Stimulated activated CD4-positive, alpha-beta T cell treated with anti-CD3 and anti-CD28 coated beads, Interleukin-1b, Interleukin-23, amount 100 ng/mL, for 24 hours (primary cell): ENCODE data around the gene CCL3.
"Not testable (repeated sequence)": the region's sequence is repeated elsewhere in the genome, so short reads cannot be mapped to it uniquely, and the experiment has no call there.

Source experiments
- DNase-seq, 4 experiments: peaks; one replicate each; pipeline ENCODE4 v3.0.0-alpha.2; 2020; ENCODE audit warnings: low read depth in 4 of 4, low spot score in 1 of 4

The CCL3 gene

DNA sequence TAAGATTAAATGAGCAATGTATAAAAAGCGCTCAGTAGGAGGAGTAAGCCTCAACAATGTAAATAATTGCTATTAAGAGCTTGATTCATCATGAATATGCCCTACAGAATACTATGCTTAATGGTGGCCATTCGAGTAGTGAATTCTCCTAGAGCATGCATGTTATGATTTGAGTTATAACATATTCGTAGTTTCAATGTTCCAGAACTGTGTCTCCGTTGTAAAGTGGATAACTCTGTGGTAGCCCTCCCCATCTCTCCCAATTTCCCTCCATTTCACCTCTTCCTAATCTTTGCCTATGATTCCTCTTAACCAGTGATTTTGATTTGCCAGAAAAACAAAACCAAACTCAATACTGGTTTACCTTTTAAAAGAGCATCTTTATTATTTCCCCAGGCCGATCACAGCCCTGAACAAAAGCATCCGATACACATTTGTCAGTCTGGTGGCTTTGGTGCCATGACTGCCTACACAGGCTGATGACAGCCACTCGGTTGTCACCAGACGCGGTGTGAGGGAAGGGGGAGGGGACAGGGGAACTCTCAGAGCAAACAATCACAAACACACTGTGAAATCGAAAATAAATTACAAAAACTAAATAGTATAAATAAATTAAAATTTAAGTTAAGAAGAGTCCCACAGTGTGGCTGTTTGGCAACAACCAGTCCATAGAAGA, 1.9 kb downstream of the CCL3 start:
- not testable (repeated sequence) for DNase-seq

- not testable (repeated sequence) for DNase-seq
These were observed 2.5 kb downstream of the CCL3 start for GRCh38 chr17:36087471-36087870.

DNA sequence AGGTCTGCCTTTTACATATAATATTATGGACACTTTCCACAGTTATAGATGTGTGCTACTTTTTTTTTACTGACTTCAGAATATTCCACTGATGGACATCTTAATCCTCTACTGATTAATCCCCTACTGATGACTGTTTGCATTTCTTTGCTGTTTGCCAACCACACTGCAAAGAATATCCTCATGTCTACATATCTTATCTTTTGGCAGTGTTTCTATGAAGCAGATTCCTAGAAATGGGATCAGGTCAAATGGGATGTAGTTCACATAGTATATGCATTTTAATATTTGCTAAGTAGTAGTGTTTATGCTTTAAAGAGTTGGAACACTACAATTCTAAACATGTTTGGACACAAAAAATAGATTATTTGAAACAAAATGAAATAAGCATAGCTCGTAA, 3.2 kb downstream of the CCL3 start:
- no peak for DNase-seq

- no peak for DNase-seq
These were observed 4.2 kb downstream of the CCL3 start for GRCh38 chr17:36085765-36086164.

DNA sequence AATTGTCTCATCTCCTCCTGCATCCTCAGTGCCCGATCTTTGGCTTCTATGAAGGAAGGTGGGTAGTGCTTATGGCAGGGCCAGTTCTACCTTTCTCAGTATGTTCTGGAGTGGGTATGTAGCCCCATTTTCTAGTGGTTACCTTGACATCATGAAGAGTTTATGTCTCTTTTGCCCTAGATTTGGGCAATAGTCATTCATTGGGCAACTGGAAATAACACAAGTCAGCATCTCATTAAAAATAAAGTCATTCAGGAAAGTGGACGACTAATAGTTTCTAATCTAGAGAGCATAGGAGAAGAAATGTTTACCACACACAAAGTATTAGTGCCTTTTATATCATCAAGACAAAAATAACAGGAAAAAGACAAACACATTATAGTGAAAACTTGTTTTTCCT, 6.3 kb downstream of the CCL3 start:
- not testable (repeated sequence) for DNase-seq

GRCh38 chr17:36082482-36083120, 7.3 kb downstream of the CCL3 start:
- DNase-seq: peak in 1 of 4 experiments; percentile 21

GRCh38 chr17:36081681-36082471, 8.1 kb downstream of the CCL3 start:
- not testable (repeated sequence) for DNase-seq

- DNase-seq: no peak
These were observed 15.6 kb downstream of the CCL3 start for GRCh38 chr17:36074365-36074764.

GRCh38 chr17:36072431-36073121, 17.4 kb downstream of the CCL3 start:
- peak; percentile 46 to 65 (median 56) for DNase-seq

DNA sequence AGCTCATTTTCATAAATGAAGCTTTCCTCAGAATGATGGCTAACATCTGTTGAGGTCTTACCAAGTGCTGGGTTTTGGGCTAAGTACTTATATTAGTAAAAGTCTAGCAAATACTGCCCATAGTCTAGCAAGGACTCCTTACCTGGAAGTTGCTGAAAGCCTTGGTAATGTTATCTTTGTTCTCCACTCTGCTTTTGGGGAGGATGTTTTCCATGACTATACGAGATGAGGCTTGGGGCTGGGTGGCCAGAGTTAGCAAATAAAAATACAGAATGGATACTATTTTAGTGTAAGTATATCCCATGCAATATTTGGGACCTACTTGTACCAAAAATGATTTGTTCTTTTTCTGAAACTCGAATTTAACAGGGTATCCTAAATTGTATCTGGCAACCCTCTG, 18.2 kb downstream of the CCL3 start:
- DNase-seq: no peak

DNA sequence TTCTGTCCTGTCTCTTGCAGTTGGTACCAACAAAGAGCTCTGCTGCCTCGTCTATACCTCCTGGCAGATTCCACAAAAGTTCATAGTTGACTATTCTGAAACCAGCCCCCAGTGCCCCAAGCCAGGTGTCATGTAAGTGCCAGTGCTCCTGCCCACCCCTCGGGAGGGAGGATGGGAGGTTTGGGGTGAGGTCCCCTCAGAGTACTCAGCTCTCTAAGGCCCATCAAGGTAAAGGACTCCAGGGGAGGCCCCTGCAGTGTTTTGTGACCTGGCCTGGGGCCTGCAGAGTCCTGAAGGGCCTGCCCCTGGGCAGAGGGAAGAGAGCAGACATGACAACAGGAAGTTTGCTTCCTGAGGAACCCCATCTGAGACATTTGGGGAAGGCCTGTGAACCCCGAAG, 19.5 kb downstream of the CCL3 start:
- DNase-seq: no peak

DNA sequence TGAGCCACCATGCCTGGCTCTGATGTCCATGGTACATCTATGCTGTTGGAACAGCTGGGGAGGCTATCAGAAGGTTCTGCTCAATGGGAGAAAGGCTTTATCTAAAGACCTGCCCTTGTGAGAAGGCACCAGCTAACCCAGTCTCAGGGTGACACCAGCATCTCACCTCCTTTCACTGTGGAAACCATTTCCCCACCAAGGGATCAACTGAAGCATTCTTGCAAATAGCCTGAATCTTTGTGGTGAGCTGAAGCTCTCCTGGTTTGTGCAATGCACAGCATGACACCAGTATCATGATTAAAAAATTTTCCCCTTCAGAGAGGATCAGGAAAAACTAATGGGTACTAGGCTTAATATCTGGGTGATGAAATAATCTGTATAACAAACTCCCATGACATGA, 20.8 kb downstream of the CCL3 start:
- no peak for DNase-seq

- DNase-seq: no peak
These were observed 21.4 kb downstream of the CCL3 start for GRCh38 chr17:36068524-36068923.

DNA sequence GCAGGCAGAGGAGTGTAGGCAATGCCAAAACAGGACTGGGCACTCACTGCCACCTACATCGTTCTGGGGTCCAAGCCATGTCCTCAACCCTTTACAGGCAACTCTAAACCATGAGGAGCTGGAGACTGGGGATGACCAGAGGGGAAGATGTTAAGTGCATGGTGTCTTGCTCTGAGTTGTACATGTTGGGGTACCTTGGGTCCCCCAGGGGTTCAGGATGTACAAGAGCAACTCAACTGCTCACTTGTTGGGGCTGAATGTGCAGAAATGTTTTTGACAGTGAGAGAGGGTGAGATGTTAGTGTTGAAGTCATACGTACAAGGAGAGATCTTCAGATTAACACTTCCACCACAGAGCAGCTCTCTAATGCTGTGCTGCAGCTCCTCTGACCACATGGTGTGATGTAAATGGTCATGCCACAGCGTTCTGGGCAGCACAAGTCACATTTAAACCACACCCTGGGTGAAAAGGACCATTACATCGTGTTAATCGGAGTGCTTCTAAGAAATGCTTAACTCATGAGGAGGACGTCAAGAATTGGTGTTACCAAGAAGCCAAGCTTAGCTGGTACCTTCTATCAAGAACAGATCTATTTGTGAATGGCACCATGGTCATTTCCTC, 23.5 kb downstream of the CCL3 start:
- DNase-seq: no peak

- DNase-seq: no peak
These were observed 26.0 kb downstream of the CCL3 start, which contains the start of gene CCL18 for GRCh38 chr17:36063786-36064541. TSS of gene CCL18 (plus strand) at chr17:36064272. CDS start at chr17:36064343, 71 bp downstream.

DNA sequence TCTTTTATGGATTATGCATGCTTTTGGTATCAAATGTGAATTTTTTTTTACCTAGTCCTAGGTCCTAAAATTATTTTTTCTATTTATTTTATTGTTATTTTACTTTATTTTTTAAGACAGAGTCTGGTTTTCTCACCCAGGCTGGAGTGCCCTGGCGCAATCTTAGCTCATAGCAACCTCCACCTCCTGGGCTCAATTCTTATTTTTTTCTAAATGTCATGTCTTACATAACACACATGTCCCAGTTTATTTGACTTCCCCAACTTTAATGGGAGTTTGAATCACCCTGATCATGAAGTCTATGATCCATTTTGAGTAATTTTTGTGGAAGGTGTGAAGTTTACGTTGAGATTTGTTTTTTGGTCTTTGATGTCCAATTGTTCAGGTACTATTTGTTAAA, 29.1 kb downstream of the CCL3 start:
- DNase-seq: no peak

GRCh38 chr17:36059406-36059805, 30.5 kb downstream of the CCL3 start:
- DNase-seq: no peak

DNA sequence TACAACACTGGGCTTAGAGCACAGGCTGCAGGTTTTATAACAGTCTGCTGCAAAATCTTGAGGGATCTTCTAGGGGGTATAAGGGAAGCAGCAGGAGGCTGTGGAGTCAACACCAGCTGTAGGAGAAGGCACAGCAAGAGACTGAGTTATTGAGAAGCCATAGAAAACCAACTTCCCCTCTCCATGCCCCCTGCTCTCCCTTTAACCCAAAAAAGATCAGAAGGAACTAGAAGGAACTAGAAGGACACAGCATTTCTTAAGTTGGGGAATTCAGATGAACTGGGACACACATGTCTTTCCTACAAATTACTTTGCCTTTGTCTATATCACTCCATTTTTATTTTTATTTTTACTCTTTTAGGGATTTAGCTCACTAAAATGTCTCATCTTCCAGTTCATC, 32.0 kb downstream of the CCL3 start:
- no peak for DNase-seq

DNA sequence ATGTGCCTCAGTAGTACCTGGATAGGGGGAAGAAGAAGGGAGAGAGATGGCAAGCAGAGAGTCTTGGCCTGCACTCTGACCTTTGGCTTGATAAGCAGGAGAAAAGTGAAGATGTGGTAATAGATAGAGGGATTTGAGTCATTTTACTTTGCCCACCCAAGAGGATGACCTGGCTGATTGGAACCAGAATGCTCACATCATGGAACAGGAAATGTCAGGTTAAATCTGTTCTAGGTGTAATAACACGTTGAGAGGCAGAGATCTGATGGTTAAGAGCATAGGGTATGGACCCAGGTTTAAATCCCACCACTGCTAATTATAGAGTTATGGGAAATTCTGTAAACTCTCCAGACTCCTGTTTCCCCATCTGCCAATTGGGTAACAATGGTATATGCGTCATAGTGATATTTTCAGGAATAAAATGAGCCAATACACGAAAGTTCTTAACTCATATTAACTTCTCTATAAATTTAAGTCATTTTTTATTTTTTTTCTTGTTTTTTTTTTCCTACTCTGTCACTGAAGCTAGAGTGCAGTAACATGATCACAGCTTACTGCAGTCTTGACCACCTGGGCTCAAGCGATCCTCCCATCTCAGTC, 33.9 kb downstream of the CCL3 start:
- DNase-seq: no peak

- no peak for DNase-seq
These were observed 34.8 kb downstream of the CCL3 start for GRCh38 chr17:36055171-36055570.
